ENCODE results near the gene CHCHD6. TPM values are rescaled to one million over a fixed set of nuclear protein-coding genes. Genes with fewer than 3 reads are reported as not detected.

CHCHD6 gene
- total RNA-seq, 1 donor from 2014 or later: 13.1 TPM

DNA sequence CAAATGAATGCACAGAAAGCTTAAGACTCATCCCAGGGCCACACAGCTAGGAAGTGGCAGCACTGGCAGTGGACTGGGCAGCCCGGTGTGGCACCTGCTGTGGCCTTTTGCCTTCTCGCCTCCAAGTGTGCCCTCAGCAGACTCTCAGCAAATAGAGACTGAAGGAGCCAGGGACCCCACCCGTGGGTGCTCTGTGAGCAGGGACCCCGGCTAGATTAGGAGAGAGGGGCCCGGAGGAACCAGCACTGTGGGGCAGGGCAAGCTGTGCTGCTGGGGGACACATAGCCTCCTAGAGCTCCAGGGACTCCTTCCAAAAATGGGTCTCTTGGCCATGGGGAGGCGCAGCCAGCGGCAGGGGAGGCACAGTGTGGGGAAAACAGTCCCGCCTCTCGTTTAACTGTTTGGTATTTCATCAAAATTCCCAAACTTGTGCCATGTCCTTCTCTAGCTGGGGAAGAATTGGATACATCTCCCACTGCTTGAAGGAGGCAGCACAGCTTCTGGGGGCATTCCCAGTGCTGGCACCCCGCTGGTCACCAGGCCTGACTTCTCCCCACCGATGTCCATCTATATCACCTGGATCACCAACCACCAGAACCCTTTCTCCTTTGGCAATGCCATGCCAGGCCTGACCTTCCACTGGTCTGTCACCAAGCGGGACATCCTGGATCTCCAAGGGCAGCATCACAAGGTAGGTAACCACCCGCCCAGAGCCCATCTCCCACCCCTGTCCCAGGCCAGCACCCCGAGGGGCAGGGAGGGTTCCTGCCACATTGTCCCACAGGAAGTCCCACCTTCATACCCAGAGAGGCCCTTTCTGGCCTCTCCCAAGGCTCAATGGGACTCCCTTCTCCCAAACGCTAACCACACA is 37.1 kb upstream of the CHCHD6 start:
- Mint-ChIP-seq H3K27me3 (ENCODE audit: unreplicated experiment) (peaks cover 58% of the 10 kb centered on the region), H3K4me1 (ENCODE audit: unreplicated experiment) (no peaks in the 10 kb centered on the region)

DNA sequence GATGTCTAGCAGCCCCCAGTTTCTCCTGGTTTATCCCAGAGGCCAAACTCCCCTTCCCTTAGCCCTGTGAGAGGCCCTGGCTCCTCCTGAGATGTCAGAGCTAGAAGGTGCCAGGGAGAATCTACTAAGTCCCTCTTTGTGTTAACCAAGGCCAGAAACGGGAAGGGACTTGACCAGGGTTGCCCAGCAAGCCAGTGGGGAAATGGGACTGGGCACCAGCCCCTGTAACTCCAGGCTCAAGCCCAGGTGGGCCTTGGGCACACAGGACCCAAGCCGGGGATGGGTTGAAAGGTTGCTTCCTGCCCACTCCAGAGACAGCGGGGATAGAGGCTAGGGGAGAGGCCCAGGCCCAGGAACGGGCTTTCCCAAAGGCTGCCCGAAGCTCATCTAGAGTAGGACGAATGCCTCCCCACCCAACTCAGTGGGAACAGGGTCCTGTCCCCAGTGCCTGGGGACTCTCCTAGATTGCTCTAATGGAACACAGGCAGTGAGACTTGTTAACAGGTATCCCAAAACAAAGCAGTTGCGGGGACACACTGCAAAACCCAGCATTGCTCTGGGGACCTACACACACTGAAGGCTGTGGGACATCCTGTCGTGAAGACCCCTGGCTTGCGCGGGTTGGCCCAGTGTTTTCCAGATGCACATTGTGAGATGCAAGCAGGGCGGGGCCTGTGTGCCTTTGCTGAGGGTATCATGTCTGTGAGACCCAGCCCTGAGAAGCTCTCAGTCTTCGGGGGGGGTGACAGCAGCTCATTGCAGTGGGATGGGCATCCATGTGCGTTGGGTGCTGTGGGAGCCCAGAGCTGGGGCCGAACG is 36.2 kb upstream of the CHCHD6 start:
- no peaks in the 10 kb centered on the region for H3K4me1 Mint-ChIP-seq (ENCODE audit: unreplicated experiment)
- no peak for TF ChIP-seq CTCF (IDR thresholded peaks at IDR 0.05)
- no peak overlapping the region for H3K27ac Mint-ChIP-seq (ENCODE audit: unreplicated experiment)
- no peaks in the 10 kb centered on the region for H3K9me3 Mint-ChIP-seq (ENCODE audit: unreplicated experiment)
- H3K4me3 Mint-ChIP-seq (ENCODE audit: unreplicated experiment): no peak overlapping the region
- DNase-seq (ENCODE audit: extremely low spot score, unreplicated experiment): peak; percentile 78
- peaks cover 49% of the 10 kb centered on the region for H3K27me3 Mint-ChIP-seq (ENCODE audit: unreplicated experiment)
- H3K36me3 Mint-ChIP-seq (ENCODE audit: unreplicated experiment): no peaks in the 10 kb centered on the region

More for the DNA sequence above, 37.1 kb upstream of the CHCHD6 start:
- H3K36me3 Mint-ChIP-seq (ENCODE audit: unreplicated experiment): no peaks in the 10 kb centered on the region
- peak; percentile 73 for DNase-seq (ENCODE audit: extremely low spot score, unreplicated experiment)
- H3K9me3 Mint-ChIP-seq (ENCODE audit: unreplicated experiment): no peaks in the 10 kb centered on the region
- no peak for TF ChIP-seq CTCF (IDR thresholded peaks at IDR 0.05)
- H3K27ac Mint-ChIP-seq (ENCODE audit: unreplicated experiment): no peak overlapping the region
- no peak overlapping the region for H3K4me3 Mint-ChIP-seq (ENCODE audit: unreplicated experiment)

GRCh38 chr3:126668450-126669401 is 35.3 kb upstream of the CHCHD6 start:
- peaks cover 40% of the 10 kb centered on the region for H3K27me3 Mint-ChIP-seq (ENCODE audit: unreplicated experiment)
- TF ChIP-seq CTCF (IDR thresholded peaks at IDR 0.05): no peak
- no peak for DNase-seq (ENCODE audit: extremely low spot score, unreplicated experiment)
- no peaks in the 10 kb centered on the region for H3K4me1 Mint-ChIP-seq (ENCODE audit: unreplicated experiment)
- H3K4me3 Mint-ChIP-seq (ENCODE audit: unreplicated experiment): no peak overlapping the region
- no peak overlapping the region for H3K27ac Mint-ChIP-seq (ENCODE audit: unreplicated experiment)
- H3K9me3 Mint-ChIP-seq (ENCODE audit: unreplicated experiment): peaks cover under 1% of the 10 kb centered on the region
- H3K36me3 Mint-ChIP-seq (ENCODE audit: unreplicated experiment): no peaks in the 10 kb centered on the region

- TF ChIP-seq CTCF (IDR thresholded peaks at IDR 0.05): no peak
- Mint-ChIP-seq H3K9me3 (ENCODE audit: unreplicated experiment) (peaks cover 13% of the 10 kb centered on the region), H3K27me3 (ENCODE audit: unreplicated experiment) (peaks cover 34% of the 10 kb centered on the region), H3K27ac (ENCODE audit: unreplicated experiment) (no peak overlapping the region), H3K36me3 (ENCODE audit: unreplicated experiment) (peaks cover 3% of the 10 kb centered on the region), H3K4me3 (ENCODE audit: unreplicated experiment) (no peak overlapping the region), H3K4me1 (ENCODE audit: unreplicated experiment) (no peaks in the 10 kb centered on the region)
- DNase-seq (ENCODE audit: extremely low spot score, unreplicated experiment): no peak
These were observed 32.5 kb upstream of the CHCHD6 start for GRCh38 chr3:126671521-126671920.
